Measurements from ENCODE around the gene CHP1.
"Not testable (repeated sequence)": the region's sequence is repeated elsewhere in the genome, so short reads cannot be mapped to it uniquely, and the experiment has no call there.

The CHP1 gene

GRCh38 chr15:41258750-41259471 lies 27.8 kb downstream of the CHP1 start:
- no peak for DNase-seq

GRCh38 chr15:41259546-41260189 lies 28.6 kb downstream of the CHP1 start:
- no peak for DNase-seq

- DNase-seq, result not testable (repeated sequence)
Measured at GRCh38 chr15:41260924-41261323, 29.9 kb downstream of the CHP1 start.

- DNase-seq, result no peak
Measured at GRCh38 chr15:41262571-41262970, 31.5 kb downstream of the CHP1 start.

- no peak for DNase-seq
Measured at GRCh38 chr15:41263891-41264351, 32.9 kb downstream of the CHP1 start.

GRCh38 chr15:41269887-41270286 lies 38.8 kb downstream of the CHP1 start:
- DNase-seq, result no peak

- DNase-seq, result no peak
Measured at GRCh38 chr15:41276831-41277230, 45.8 kb downstream of the CHP1 start.

- no peak for DNase-seq
Measured at GRCh38 chr15:41278319-41278718, 47.3 kb downstream of the CHP1 start.

GRCh38 chr15:41279535-41280283 lies 48.6 kb downstream of the CHP1 start:
- DNase-seq, result no peak

- no peak for DNase-seq
Measured at GRCh38 chr15:41281236-41281635, 50.2 kb downstream of the CHP1 start.

- not testable (repeated sequence) for DNase-seq
Measured at GRCh38 chr15:41282436-41282835, 51.4 kb downstream of the CHP1 start.

GRCh38 chr15:41282980-41283652 lies 52.0 kb downstream of the CHP1 start:
- DNase-seq, result not testable (repeated sequence)

GRCh38 chr15:41283653-41284426 lies 52.8 kb downstream of the CHP1 start:
- DNase-seq, result peak; percentile 99

- peak; percentile 52 for DNase-seq
Measured at GRCh38 chr15:41284427-41285177, 53.5 kb downstream of the CHP1 start.

GRCh38 chr15:41285285-41285684 lies 54.2 kb downstream of the CHP1 start:
- peak; percentile 20 for DNase-seq

GRCh38 chr15:41286665-41287333 lies 55.7 kb downstream of the CHP1 start:
- DNase-seq, result no peak

GRCh38 chr15:41288464-41288863 lies 57.4 kb downstream of the CHP1 start:
- no peak for DNase-seq

- no peak for DNase-seq
Measured at GRCh38 chr15:41289953-41290352, 58.9 kb downstream of the CHP1 start.

- DNase-seq, result no peak
Measured at GRCh38 chr15:41291065-41291631, 60.1 kb downstream of the CHP1 start.

GRCh38 chr15:41292521-41292920 lies 61.5 kb downstream of the CHP1 start:
- no peak for DNase-seq

GRCh38 chr15:41301139-41301538 lies 70.1 kb downstream of the CHP1 start:
- not testable (repeated sequence) for DNase-seq
